GM18498 (cell line): Measurements from ENCODE around the gene TSSC4.
"Not testable (repeated sequence)": the region's sequence is repeated elsewhere in the genome, so short reads cannot be mapped to it uniquely, and the experiment has no call there.

Experiments used
- ATAC-seq: cut with Tn5 transposase; IDR thresholded peaks from one replicate; pipeline ENCODE4 v1.9.1; 2021; ENCODE audit warnings: mild to moderate bottlenecking, moderate library complexity; ENCODE audit not compliant: unreplicated experiment

TSSC4 gene

DNA sequence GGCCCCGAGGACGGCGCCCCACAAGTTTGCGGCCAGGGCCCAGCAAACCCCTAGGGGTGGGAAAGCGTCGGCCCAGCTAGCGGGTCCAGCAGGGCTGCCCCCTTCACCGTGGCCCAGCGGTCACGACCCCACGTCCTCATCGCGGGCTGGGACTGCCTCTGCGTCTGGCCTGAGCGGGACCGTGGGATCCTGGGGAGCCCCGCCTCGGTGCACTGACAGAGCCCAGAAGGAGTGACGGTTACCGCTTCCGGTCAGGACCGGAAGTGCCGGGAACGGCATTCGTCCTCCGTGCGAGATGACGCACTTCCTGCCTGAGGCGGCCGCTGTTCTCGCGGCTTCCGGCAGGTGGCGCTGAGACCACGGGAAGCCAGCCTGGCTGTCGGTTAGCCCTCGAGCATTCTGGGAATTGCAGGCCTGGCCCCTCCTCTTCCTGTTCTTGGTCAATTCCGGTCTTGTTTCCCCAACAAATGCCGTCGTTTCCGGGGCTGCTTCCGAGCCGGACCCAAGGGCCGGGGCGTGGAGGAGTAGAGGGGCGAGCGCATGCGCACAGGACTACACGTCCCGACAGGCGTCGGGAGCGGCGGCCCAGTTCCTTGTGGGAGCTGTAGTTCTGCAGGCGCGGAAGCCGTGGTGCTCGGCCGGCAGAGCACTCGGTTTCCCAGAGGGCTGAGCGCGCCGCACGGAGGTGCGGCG is at the start of gene TSSC4:
TSS of gene TSSC4 (plus strand) at position 682 of the 693 bp plus-strand sequence. CDS start 1,884 bp downstream, outside the sequence.
- ATAC-seq: peak; percentile 82

- ATAC-seq: no peak
These were observed 48.8 kb upstream of the TSSC4 start for GRCh38 chr11:2351701-2352100.

DNA sequence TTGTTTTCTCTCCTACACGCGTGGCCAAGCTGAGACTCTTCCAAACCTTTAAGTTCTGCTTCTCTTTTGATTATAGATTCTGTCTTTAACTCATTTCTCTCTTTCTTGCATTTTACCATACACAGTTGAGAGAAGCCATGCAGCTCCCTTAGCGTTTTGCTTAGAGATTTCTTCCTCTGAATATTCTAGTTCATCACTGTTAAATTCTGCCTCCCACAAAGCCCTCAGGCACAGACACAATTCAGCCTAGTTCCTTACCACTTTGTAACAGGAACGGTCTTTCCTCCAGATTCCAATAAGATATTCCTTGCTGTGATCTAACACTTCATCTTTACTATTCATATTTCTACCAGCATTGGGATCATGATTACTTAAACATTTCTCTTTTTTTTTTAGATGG is 48.1 kb upstream of the TSSC4 start:
- no peak for ATAC-seq

DNA sequence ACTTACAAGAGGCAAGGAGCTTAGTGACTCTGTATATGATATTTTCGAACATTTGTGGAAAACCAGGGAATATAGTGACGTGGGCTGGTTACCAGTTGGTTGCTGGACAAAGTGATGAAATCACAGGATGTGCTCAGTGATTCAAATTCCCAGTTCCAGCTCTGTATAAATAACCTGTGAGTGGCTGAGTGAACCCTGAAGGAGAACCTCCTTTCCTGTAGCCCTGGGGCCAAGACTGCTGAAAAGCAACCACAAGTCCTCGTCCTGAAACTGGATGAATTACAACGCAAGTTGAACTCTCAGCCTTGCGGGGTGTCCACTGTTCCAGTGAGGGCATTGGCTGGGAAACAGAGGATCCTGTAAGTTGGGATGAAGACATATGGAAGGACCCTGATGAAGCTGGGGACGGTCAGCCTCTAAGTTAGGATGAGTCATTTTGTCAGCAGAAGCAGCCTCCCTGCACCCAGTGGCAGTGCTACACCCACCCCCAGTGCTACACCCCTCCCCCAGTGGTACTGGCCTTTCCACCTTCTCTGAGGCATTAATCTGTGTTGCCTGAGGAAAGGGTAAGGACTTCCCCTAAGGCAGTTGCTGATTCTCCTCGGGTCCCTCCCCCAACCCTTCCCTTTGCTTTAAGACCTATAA is 45.4 kb upstream of the TSSC4 start:
- no peak for ATAC-seq

DNA sequence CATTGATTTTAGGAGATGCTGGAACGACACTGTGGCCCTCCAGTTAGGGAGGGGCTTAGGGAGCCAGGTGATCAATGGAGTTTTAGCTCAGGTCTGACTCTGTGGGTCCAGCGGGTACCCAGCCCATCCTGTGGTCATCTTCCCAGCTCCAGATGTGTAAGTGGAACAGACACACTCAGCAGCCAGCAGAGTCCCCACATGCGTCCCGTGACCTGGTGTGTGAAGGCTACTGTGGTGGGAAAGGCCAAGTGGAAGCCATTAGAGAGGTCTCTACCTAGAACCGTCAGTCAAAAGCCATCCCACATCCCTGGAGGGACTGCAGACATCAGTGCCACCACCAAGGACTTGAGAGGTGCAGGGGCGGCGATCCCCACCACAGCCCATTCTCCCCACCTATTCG is 43.3 kb upstream of the TSSC4 start:
- no peak for ATAC-seq

DNA sequence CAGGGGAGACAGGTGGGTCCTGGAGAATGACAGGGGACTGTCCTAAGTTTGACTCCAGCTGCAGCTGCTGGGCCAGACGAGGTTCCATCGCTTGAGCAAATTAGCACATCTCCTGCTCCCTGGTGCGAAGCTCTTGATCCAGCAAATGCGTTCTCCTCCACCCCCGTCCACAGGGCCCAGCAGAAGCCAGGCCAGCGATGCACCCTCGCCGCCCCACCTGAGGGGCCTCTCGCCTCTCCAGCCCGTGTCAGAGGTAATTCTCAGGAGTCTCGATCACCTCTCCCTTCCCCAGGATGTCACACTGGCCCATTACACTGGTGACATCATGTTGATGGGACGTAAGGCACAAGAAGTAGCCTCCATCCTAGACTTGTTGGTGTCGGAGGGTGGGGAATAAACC is 42.9 kb upstream of the TSSC4 start:
- not testable (repeated sequence) for ATAC-seq

DNA sequence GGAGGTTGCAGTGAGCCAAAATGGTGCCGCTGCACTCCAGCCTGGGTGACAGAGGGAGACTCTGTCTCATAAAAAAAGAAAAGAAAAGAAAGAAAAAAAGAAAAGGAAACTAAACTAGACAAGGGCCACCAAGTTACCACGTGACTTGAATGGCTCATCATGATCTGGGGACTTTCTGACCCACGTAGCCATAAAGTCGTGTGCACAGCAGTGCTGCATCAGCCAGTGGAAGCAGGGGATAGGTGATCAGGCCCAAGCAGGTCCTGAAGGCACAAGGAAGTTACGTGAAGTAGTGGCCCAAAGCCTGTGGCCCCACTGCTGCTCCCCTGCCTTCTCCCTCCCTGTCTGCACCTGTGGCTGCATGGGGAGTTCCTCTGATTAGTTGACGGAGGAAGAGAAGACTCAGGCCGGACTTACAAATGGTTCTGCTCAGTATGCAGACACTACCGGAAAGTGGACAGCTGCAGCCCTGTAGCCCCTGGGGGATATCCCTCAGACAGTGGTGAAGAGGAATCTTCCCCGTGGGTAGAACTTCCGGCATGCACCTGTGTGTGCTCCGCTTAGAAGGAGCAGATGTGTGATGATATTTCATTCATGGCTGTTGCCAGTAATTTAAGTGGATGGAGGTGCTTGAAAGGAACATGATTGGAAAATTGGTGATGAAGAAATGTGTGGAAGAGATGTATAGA is 41.7 kb upstream of the TSSC4 start:
- no peak for ATAC-seq

DNA sequence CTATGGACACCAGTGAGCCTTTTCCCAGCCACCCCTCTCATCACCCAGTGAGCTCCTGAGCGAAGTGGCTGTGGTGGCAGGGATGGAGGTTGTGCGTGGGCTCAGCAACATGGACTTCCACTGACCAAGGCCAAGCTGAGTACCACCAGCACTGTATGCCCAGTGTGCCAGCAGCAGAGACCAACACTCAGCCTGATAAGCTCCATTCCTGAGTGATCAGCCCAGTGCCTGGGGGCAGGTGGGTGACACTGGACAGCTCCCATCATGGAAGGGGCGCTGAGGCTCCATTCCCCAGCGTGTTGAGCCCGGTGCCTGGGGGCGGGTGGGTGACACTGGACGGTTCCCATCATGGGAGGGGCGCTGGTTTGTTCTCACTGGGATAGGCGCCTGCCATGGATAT is 41.0 kb upstream of the TSSC4 start:
- ATAC-seq: no peak

DNA sequence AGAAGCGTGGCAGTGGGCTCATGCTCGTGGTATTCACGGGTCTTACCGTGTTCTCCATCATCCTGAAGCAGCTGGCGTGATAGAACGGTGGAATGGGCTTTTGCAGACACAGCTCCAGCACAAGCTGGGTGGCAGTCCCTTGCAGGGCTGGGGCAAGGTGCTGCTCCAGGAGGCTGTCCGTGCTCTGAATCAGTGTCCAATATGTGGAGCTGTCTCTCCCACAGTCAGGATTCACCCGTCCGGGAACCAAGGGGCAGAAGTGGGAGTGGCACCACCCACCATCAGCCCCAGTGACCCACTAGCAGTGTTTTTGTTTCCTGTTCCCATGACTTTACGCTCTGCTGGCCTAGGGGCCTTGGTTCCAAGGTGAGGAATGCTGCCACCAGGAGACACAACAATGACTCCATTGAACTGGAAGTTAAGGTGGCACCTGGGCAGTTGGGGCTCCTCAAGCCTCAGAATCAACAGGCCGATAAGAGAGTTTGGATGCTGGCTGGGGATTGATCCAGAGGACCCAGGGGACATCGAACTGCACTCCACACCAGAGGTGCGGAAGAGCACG is 40.4 kb upstream of the TSSC4 start:
- ATAC-seq: no peak

GRCh38 chr11:2361565-2361964 is 39.0 kb upstream of the TSSC4 start:
- ATAC-seq: no peak

DNA sequence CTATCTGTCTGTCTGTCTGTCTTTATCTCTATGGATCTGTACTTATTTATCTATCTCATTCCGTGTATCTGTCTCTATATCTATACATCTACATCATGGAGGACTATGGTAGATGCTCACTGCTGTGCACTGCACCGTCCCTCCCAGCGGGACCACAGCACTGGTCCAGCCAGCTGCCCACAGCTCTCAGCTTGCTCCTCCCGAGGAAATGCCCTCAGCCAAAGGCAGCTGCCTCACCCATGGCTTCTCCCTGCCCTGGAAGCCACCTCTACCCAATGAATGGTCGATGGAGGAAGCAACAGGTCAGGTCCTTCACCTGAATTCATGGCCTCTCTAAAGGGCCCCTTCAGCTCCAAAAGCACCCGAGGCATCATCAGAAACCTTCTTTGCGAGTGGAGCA is 38.1 kb upstream of the TSSC4 start:
- no peak for ATAC-seq

DNA sequence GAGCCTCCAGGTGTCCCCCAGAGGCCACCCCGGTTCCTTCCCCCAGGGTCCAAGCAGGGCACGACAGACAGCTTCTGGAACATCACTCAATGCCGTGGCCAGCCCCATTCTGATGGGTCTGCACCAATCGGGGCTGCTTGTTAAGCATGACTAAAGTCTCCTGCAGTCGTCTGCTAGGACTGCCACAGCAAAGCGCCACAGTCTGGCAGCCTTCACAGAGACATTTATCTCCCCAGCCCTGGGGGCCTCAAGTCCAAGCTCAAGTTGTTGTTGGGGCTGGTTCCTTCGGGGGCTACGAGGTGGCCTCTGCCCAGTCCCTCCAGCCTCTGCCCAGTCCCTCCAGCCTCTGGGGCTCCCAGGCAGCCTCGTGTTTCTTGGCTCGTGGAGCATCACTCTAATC is 37.4 kb upstream of the TSSC4 start:
- ATAC-seq: no peak

DNA sequence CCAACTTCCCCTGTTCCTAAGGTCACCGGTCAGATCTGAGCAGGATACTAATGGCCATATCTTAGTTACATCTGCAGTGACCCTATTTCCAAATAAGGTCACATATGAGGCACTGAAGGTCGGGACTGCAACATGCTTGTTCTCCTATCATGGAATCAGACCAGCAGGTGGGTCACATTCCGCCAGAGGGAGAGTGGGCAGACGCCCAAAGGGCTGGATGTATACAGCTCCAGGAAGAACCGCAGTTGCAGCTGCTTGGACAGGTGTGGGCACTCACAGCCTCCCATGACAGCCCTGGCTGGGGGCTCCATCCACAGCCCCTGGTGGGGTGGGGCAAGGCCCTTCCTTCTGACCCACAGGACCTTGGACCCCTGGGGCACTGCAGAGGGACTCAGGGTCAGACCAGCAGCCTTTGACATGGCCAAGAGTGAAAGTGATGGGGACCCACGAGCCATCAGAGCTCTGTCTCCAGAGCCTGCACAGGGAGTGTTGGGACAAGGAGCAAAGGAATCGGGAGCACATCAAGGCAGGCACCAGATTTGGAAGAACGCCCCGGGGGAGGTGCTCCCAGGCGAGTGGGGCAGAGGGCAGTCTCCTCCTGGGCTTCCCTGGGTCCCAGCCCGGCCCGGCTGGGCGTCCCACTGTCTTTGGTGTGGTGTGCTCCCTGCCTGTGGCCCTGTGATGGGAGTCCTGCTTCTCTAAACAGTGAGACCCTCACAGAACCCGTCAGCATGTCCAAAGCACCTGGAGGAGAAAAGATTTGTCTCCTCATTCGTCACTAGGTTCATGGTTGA is 36.8 kb upstream of the TSSC4 start:
- no peak for ATAC-seq

DNA sequence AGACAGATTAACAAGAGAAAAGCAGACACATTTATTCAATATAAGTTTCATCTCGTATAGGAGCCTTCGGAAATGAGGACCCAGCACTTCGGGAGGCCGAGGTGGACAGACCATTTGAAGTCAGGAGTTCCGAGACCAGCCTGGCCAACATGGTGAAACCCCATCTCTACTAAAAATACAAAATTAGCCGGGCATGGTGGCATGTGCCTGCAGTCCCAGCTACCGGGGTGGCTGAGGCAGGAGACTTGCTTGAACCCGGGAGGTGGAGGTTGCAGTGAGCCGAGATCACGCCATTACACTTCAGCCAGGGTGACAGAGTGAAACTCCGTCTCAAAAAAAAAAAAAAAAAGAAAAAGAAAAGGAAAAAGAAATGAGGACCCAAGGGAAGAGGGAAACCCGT is 36.2 kb upstream of the TSSC4 start:
- ATAC-seq: not testable (repeated sequence)

GRCh38 chr11:2365571-2366210 is 34.9 kb upstream of the TSSC4 start:
- no peak for ATAC-seq

DNA sequence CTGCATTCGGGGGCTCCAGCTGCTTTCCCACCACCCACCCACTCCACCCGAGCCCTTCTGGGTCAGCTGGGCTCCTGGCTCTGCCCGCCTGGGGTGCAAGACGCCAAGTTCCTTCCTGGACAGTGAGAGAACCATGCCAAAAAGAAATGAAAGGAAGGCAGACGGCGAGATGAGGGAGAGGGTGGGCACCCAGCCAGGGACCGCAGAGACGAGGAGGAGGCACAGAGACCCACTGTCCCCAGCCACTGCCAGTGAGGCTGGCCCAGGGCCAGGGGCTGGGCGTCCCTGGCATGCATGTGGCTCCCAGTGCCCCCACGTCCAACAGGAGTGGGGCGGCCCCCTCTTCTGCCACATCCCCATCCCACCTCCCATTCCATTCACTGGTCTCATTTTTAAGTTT is 34.3 kb upstream of the TSSC4 start:
- no peak for ATAC-seq

DNA sequence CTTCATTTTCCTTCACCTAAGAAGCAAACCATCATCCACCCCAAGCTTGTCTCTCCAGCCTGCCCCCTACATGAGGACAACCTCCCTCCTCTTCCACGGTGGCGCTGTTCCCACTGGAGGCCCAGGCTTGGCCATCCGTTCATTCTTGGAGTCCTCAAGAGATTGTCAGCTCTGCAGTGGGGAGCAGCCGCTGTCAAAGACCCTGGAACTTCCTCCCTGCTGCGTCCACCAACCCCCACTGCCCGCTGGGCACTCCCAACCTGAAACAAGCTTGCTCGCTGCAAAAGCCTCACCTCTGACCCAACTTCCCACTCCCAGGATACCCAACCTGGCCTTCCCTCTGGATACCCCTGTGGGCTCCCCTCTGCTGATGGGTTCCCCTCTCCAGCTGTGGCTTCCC is 33.8 kb upstream of the TSSC4 start:
- ATAC-seq: no peak

GRCh38 chr11:2367266-2368160 is 33.0 kb upstream of the TSSC4 start:
- no peak for ATAC-seq

GRCh38 chr11:2368178-2368850 is 32.2 kb upstream of the TSSC4 start:
- no peak for ATAC-seq
